ENCODE results near the gene SUSD4. TPM values are rescaled to one million over a fixed set of nuclear protein-coding genes. Genes with fewer than 3 reads are reported as not detected.

SUSD4 gene
- total RNA-seq, 1 donor from 2014 or later = not detected

GRCh38 chr1:223331929-223332328 is 32.0 kb downstream of the SUSD4 start:
- Histone ChIP-seq H3K27ac (no peak overlapping the region), H3K4me1 (peaks cover 0 to 2% of the 10 kb centered on the region in 2 donors), H3K9me3 (no peaks in the 10 kb centered on the region), H3K36me3 (no peaks in the 10 kb centered on the region), H3K4me3 (no peak overlapping the region), H3K27me3 (no peaks in the 10 kb centered on the region)
- DNase-seq (ENCODE audit: low spot score in 2 of 2) = no peak
- intact Hi-C loops (cut with DNase I) = no loop called here
- TF ChIP-seq CTCF (IDR thresholded peaks at IDR 0.05) = no peak

- DNase-seq (ENCODE audit: low spot score in 2 of 2) = no peak
- H3K4me3 ChIP-seq = no peak overlapping the region
- no peaks in the 10 kb centered on the region for H3K36me3 ChIP-seq
- no peak overlapping the region for H3K27ac ChIP-seq
- no peaks in the 10 kb centered on the region for H3K27me3 ChIP-seq
- TF ChIP-seq CTCF (IDR thresholded peaks at IDR 0.05) = no peak
- intact Hi-C loops (cut with DNase I) = no loop called here
- H3K4me1 ChIP-seq = peaks cover 0 to 2% of the 10 kb centered on the region in 2 donors
- no peaks in the 10 kb centered on the region for H3K9me3 ChIP-seq
Observed at GRCh38 chr1:223331301-223331700, 32.7 kb downstream of the SUSD4 start.

- TF ChIP-seq CTCF (IDR thresholded peaks at IDR 0.05) = no peak
- Histone ChIP-seq H3K4me3 (no peak overlapping the region), H3K27me3 (no peaks in the 10 kb centered on the region), H3K9me3 (no peaks in the 10 kb centered on the region), H3K4me1 (peaks cover 0 to 2% of the 10 kb centered on the region in 2 donors), H3K27ac (no peak overlapping the region), H3K36me3 (no peaks in the 10 kb centered on the region)
- intact Hi-C loops (cut with DNase I) = no loop called here
- DNase-seq (ENCODE audit: low spot score in 2 of 2) = no peak
Observed at GRCh38 chr1:223330466-223330865, 33.5 kb downstream of the SUSD4 start.

- H3K36me3 ChIP-seq = no peaks in the 10 kb centered on the region
- H3K27ac ChIP-seq = no peak overlapping the region
- intact Hi-C loops (cut with DNase I) = no loop called here
- TF ChIP-seq CTCF (IDR thresholded peaks at IDR 0.05) = no peak
- H3K4me1 ChIP-seq = peaks cover 0 to 2% of the 10 kb centered on the region in 2 donors
- H3K4me3 ChIP-seq = no peak overlapping the region
- no peaks in the 10 kb centered on the region for H3K27me3 ChIP-seq
- no peak for DNase-seq (ENCODE audit: low spot score in 2 of 2)
- H3K9me3 ChIP-seq = no peaks in the 10 kb centered on the region
Observed at GRCh38 chr1:223329664-223330415, 34.1 kb downstream of the SUSD4 start.

- no peak for TF ChIP-seq CTCF (IDR thresholded peaks at IDR 0.05)
Observed at GRCh38 chr1:223329252-223329651, 34.7 kb downstream of the SUSD4 start.

More at GRCh38 chr1:223329252-223329651, 34.7 kb downstream of the SUSD4 start:
- Histone ChIP-seq H3K27ac (no peak overlapping the region), H3K36me3 (no peaks in the 10 kb centered on the region), H3K27me3 (no peaks in the 10 kb centered on the region), H3K4me1 (peaks cover 0 to 2% of the 10 kb centered on the region in 2 donors), H3K9me3 (no peaks in the 10 kb centered on the region), H3K4me3 (no peak overlapping the region)
- intact Hi-C loops (cut with DNase I) = no loop called here
- DNase-seq (ENCODE audit: low spot score in 2 of 2) = no peak

Data from ascending aorta (tissue), 2 donors.